H9 (cell line): ENCODE results near the gene CCDC187. TPM values are rescaled to one million over a fixed set of nuclear protein-coding genes. Genes with fewer than 3 reads are reported as not detected.

Source experiments
- DNase-seq: peaks from one replicate; pipeline ENCODE4 v3.0.0-alpha.2; 2017
- H2AFZ ChIP-seq: one replicate; pipeline ENCODE4 v1.6.1; 2013; ENCODE audit warnings: mild to moderate bottlenecking, low read length, control low read depth, moderate library complexity
- H2AK5ac ChIP-seq: 2 replicates; pipeline ENCODE4 v1.6.1; 2013; ENCODE audit warnings: low read length, control low read depth, mixed read lengths; ENCODE audit not compliant: insufficient read length
- H2BK120ac ChIP-seq: one replicate; pipeline ENCODE4 v1.6.1; 2013; ENCODE audit warnings: low read depth, mild to moderate bottlenecking, low read length, control low read depth, inconsistent platforms; ENCODE audit not compliant: poor library complexity, severe bottlenecking
- H2BK12ac ChIP-seq: 2 replicates; pipeline ENCODE4 v1.6.1; 2013; ENCODE audit warnings: low read length, control low read depth, mixed read lengths, low read depth; ENCODE audit not compliant: insufficient read length
- H2BK15ac ChIP-seq: 2 replicates; pipeline ENCODE4 v1.6.1; 2013; ENCODE audit warnings: low read depth, low read length, control low read depth
- H2BK20ac ChIP-seq: one replicate; pipeline ENCODE4 v1.6.1; 2013; ENCODE audit warnings: low read depth, mild to moderate bottlenecking, low read length, control low read depth, inconsistent platforms; ENCODE audit not compliant: poor library complexity, severe bottlenecking
- H2BK5ac ChIP-seq: 2 replicates; pipeline ENCODE4 v1.6.1; 2013; ENCODE audit warnings: low read length, control low read depth, mixed read lengths; ENCODE audit not compliant: insufficient read length
- H3K14ac ChIP-seq: 2 replicates; pipeline ENCODE4 v1.6.1; 2013; ENCODE audit warnings: low read length, control low read depth; ENCODE audit not compliant: insufficient read depth
- H3K18ac ChIP-seq: 2 replicates; pipeline ENCODE4 v1.6.1; 2013; ENCODE audit warnings: low read depth, mild to moderate bottlenecking, mixed read lengths, low read length, control low read depth; ENCODE audit not compliant: insufficient read length
- H3K23ac ChIP-seq: 2 replicates; pipeline ENCODE4 v1.6.1; 2013; ENCODE audit warnings: low read length, control low read depth, mixed read lengths, low read depth; ENCODE audit not compliant: insufficient read length
- H3K23me2 ChIP-seq: 2 replicates; pipeline ENCODE4 v1.6.1; 2013; ENCODE audit warnings: low read depth, mild to moderate bottlenecking, mixed read lengths, low read length, control low read depth; ENCODE audit not compliant: insufficient read length, poor library complexity, severe bottlenecking
- H3K27ac ChIP-seq: 2 replicates; pipeline ENCODE4 v1.5.1; 2013; ENCODE audit warnings: low read length, control low read depth, mixed read lengths, low read depth; ENCODE audit not compliant: insufficient read length
- H3K27me3 ChIP-seq: 2 replicates; pipeline ENCODE4 v1.6.1; 2013; ENCODE audit warnings: low read length, control low read depth, inconsistent platforms; ENCODE audit not compliant: insufficient read depth
- H3K4ac ChIP-seq: 2 replicates; pipeline ENCODE4 v1.6.1; 2013; ENCODE audit warnings: low read depth, mild to moderate bottlenecking, control low read depth, inconsistent platforms, low read length, moderate library complexity
- H3K4me1 ChIP-seq: 2 replicates; pipeline ENCODE4 v1.6.1; 2013; ENCODE audit warnings: low read length, control low read depth, inconsistent platforms; ENCODE audit not compliant: insufficient read depth
- H3K4me2 ChIP-seq: 2 replicates; pipeline ENCODE4 v1.6.1; 2013; ENCODE audit warnings: low read length, control low read depth, mixed read lengths; ENCODE audit not compliant: insufficient read length, insufficient read depth
- H3K56ac ChIP-seq: 2 replicates; pipeline ENCODE4 v1.6.1; 2013; ENCODE audit warnings: low read depth, mild to moderate bottlenecking, mixed read lengths, low read length, control low read depth; ENCODE audit not compliant: insufficient read length
- H3K79me1 ChIP-seq: 2 replicates; pipeline ENCODE4 v1.6.1; 2013; ENCODE audit warnings: low read depth, mild to moderate bottlenecking, moderate library complexity, low read length, control low read depth, inconsistent platforms; ENCODE audit not compliant: insufficient read depth, poor library complexity, severe bottlenecking
- H3K79me2 ChIP-seq: 2 replicates; pipeline ENCODE4 v1.6.1; 2013; ENCODE audit warnings: low read length, control low read depth, inconsistent platforms; ENCODE audit not compliant: insufficient read depth
- H3K9ac ChIP-seq: 2 replicates; pipeline ENCODE4 v1.6.1; 2013; ENCODE audit warnings: low read length, control low read depth, mixed read lengths; ENCODE audit not compliant: insufficient read length; ENCODE audit errors: extremely low read depth
- H3K9me3 ChIP-seq: one replicate; pipeline ENCODE4 v1.6.1; 2013; ENCODE audit warnings: low read depth, low read length, inconsistent platforms; ENCODE audit not compliant: control insufficient read depth
- H3T11ph ChIP-seq: one replicate; pipeline ENCODE4 v1.6.1; 2013; ENCODE audit warnings: mild to moderate bottlenecking, low read length, control low read depth, inconsistent platforms
- H4K20me1 ChIP-seq: one replicate; pipeline ENCODE4 v1.6.1; 2013; ENCODE audit not compliant: control insufficient read depth, insufficient read length, insufficient read depth
- H4K5ac ChIP-seq: 2 replicates; pipeline ENCODE4 v1.6.1; 2013; ENCODE audit warnings: low read depth, mild to moderate bottlenecking, mixed read lengths, low read length, control low read depth; ENCODE audit not compliant: insufficient read length
- H4K8ac ChIP-seq: replicated peaks from 2 replicates; pipeline ENCODE4 v1.6.1; 2013; ENCODE audit warnings: low read length, control low read depth, mixed read lengths, low read depth; ENCODE audit not compliant: insufficient read length
- H4K91ac ChIP-seq: 2 replicates; pipeline ENCODE4 v1.6.1; 2013; ENCODE audit warnings: low read depth, mild to moderate bottlenecking, moderate library complexity, mixed read lengths, low read length, control low read depth; ENCODE audit not compliant: insufficient read length
- H3K27ac Mint-ChIP-seq, 3 experiments: 2 replicates in 2 of 3; 3 replicates in 1 of 3; pipeline ENCODE4 v1.8.0; 2020 to 2021; ENCODE audit warnings: mixed read lengths in 3 of 3, mild to moderate bottlenecking in 1 of 3, moderate library complexity in 1 of 3
- H3K27me3 Mint-ChIP-seq: 2 replicates; pipeline ENCODE4 v1.8.0; 2021; ENCODE audit warnings: low read depth, mild to moderate bottlenecking, moderate library complexity, mixed read lengths
- H3K36me3 Mint-ChIP-seq, 3 experiments: 2 replicates in 2 of 3; 3 replicates in 1 of 3; pipeline ENCODE4 v1.8.0; 2020 to 2021; ENCODE audit warnings: low read depth in 3 of 3, mixed read lengths in 3 of 3; ENCODE audit not compliant: insufficient read depth in 1 of 3
- H3K4me1 Mint-ChIP-seq, 2 experiments: 2 replicates each; pipeline ENCODE4 v1.8.0; 2020; ENCODE audit warnings: mixed read lengths in 2 of 2
- H3K4me3 Mint-ChIP-seq, 2 experiments: 2 replicates in 1 of 2; 3 replicates in 1 of 2; pipeline ENCODE4 v1.8.0; 2020 to 2021; ENCODE audit warnings: mild to moderate bottlenecking in 2 of 2, mixed read lengths in 2 of 2, moderate library complexity in 1 of 2
- H3K9me3 Mint-ChIP-seq, 2 experiments: 2 replicates in 1 of 2; 3 replicates in 1 of 2; pipeline ENCODE4 v1.8.0; 2020; ENCODE audit warnings: mild to moderate bottlenecking in 2 of 2, mixed read lengths in 2 of 2, moderate library complexity in 1 of 2
- CTCF ChIP-seq: fragments of 200-600 bp; sonication (generic); conservative IDR thresholded peaks from 3 replicates; pipeline ENCODE4 v1.8.0; 2021; ENCODE audit warnings: antibody characterized with exemption, mild to moderate bottlenecking
- WGBS: extraction: QIAGEN DNeasy Blood & Tissue Kit; methylation state at CpG from one replicate; pipeline ENCODE4 v1.1.7; 2013; ENCODE audit warnings: missing lambda C conversion rate, low lambda C conversion rate, mixed read lengths; ENCODE audit not compliant: insufficient read length; ENCODE audit errors: extremely low coverage; 5-methylcytosine and 5-hydroxymethylcytosine counted together
- total RNA-seq: library from RNA; stranded (reverse); gene quantifications from 2 replicates; pipeline ENCODE4 v1.2.1, GENCODE V29; 2021

The CCDC187 gene
- total RNA-seq, 1 experiment from 2014 or later = 0.07 TPM

- Histone ChIP-seq H4K5ac (no peak overlapping the region), H3K18ac (no peak overlapping the region), H3T11ph (no peak overlapping the region), H3K9me3 (no peaks in the 10 kb centered on the region), H3K27ac (no peak overlapping the region), H3K27me3 (no peaks in the 10 kb centered on the region), H2BK5ac (no peak overlapping the region), H2BK12ac (no peak overlapping the region), H3K23ac (no peak overlapping the region), H3K79me1 (no peaks in the 10 kb centered on the region), H4K20me1 (no peaks in the 10 kb centered on the region), H3K9ac (no peak overlapping the region), H3K56ac (no peak overlapping the region), H3K79me2 (no peaks in the 10 kb centered on the region), H3K14ac (no peak overlapping the region), H3K4me1 (no peaks in the 10 kb centered on the region), H3K4ac (no peak overlapping the region), H2AK5ac (no peak overlapping the region), H2AFZ (no peak overlapping the region), H3K4me2 (no peak overlapping the region), H2BK120ac (no peak overlapping the region), H3K23me2 (peaks cover 3% of the 10 kb centered on the region), H2BK15ac (no peak overlapping the region), H2BK20ac (no peak overlapping the region), H4K8ac (no peak overlapping the region), H4K91ac (no peak overlapping the region)
- H3K36me3 Mint-ChIP-seq = no peaks in the 10 kb centered on the region
- DNase-seq = no peak
- H3K4me3 Mint-ChIP-seq = no peak overlapping the region
- H3K9me3 Mint-ChIP-seq = peaks cover 0 to 3% of the 10 kb centered on the region in 2 experiments; a peak in 2 of 5 replicates
- no peak for TF ChIP-seq CTCF
- WGBS = no CpG with 5 or more reads among the region's 14 CpGs
- H3K27me3 Mint-ChIP-seq = peaks cover 7% of the 10 kb centered on the region
- H3K27ac Mint-ChIP-seq = peak overlapping the region in 1 of 3 experiments; percentile 74; a peak in 1 of 7 replicates
- H3K4me1 Mint-ChIP-seq = peaks cover 4 to 7% of the 10 kb centered on the region in 2 experiments; a peak in 2 of 4 replicates
Observed at GRCh38 chr9:136282272-136282861, 21.5 kb downstream of the CCDC187 start.
